K562 (cell line): ENCODE results near the gene CDCA5.

ENCODE experiments used
- CTBP1 ChIP-seq: fragments of 450-650 bp; IDR thresholded peaks from 2 replicates; pipeline ENCODE4 v1.6.1; 2016; ENCODE audit warnings: borderline replicate concordance
- CTCF ChIP-seq, 3 experiments: IDR thresholded peaks in 2 of 3; conservative IDR thresholded peaks in 1 of 3; 2 replicates each; pipeline ENCODE4 v1.5.1; 2011 to 2012; ENCODE audit warnings: low read length in 3 of 3, mild to moderate bottlenecking in 3 of 3, control low read depth in 2 of 3, improper control_type of control experiment in 1 of 3, inconsistent platforms in 1 of 3, low read depth in 1 of 3, mixed read lengths in 1 of 3, moderate library complexity in 1 of 3; ENCODE audit not compliant: insufficient read depth in 2 of 3
- CTCFL ChIP-seq: IDR thresholded peaks from 2 replicates; pipeline ENCODE4 v1.6.1; 2011; ENCODE audit warnings: borderline replicate concordance, low read depth, mild to moderate bottlenecking, moderate library complexity, low read length; ENCODE audit not compliant: insufficient read depth, poor library complexity, severe bottlenecking
- HLTF ChIP-seq: fragments of 450-650 bp; IDR thresholded peaks from 2 replicates; pipeline ENCODE4 v1.6.1; 2016
- SMAD3 ChIP-seq: fragments of 450-650 bp; formaldehyde crosslinking; conservative IDR thresholded peaks from 2 replicates; pipeline ENCODE4 v1.4.0; 2020; ENCODE audit warnings: mild to moderate bottlenecking
- TAF1 ChIP-seq: IDR thresholded peaks from 2 replicates; pipeline ENCODE4 v1.6.1; 2011; ENCODE audit warnings: mild to moderate bottlenecking, low read length, moderate library complexity; ENCODE audit not compliant: insufficient read depth, control insufficient read depth, severe bottlenecking; ENCODE audit errors: extremely low read depth
- THAP12 ChIP-seq: fragments of 250-450 bp; sonication (Bioruptor Pico); IDR thresholded peaks from 2 replicates; pipeline ENCODE4 v1.9.0; 2021; ENCODE audit warnings: mild to moderate bottlenecking, inconsistent platforms
- THAP7 ChIP-seq: fragments of 250-450 bp; sonication (Bioruptor Pico); IDR thresholded peaks from 2 replicates; pipeline ENCODE4 v1.5.0; 2021
- ZHX1 ChIP-seq: fragments of 150-350 bp; conservative IDR thresholded peaks from 2 replicates; pipeline ENCODE4 v1.6.1; 2014; ENCODE audit warnings: low read length

- TF ChIP-seq TAF1, result no peak
- no peak for TF ChIP-seq CTCF (IDR thresholded peaks at IDR 0.05 in 2 of 3, conservative IDR thresholded peaks at IDR 0.05 in 1 of 3; ENCODE audit: insufficient read depth in 2 of 3, low read depth in 1 of 3, low read length in 3 of 3)
- TF ChIP-seq CTBP1, result no peak
- no peak for TF ChIP-seq THAP12
- TF ChIP-seq HLTF, result no peak
- no peak for TF ChIP-seq CTCFL
- TF ChIP-seq SMAD3 (CRISPR knock-in tag), result no peak
- no peak for TF ChIP-seq ZHX1
- no peak for TF ChIP-seq THAP7 (CRISPR knock-in tag)
These were observed 19.0 kb downstream of the CDCA5 start for GRCh38 chr11:65064847-65065240.
